Activated T-cell treated with anti-CD3 and anti-CD28 coated beads for 48 hours (primary cell): Measurements from ENCODE around the gene CXCL9.
"Not testable (repeated sequence)": the region's sequence is repeated elsewhere in the genome, so short reads cannot be mapped to it uniquely, and the experiment has no call there.

Experiments
- DNase-seq: peaks from one replicate; pipeline ENCODE4 v3.0.0-alpha.2; 2020; ENCODE audit warnings: low read depth

CXCL9 gene

DNA sequence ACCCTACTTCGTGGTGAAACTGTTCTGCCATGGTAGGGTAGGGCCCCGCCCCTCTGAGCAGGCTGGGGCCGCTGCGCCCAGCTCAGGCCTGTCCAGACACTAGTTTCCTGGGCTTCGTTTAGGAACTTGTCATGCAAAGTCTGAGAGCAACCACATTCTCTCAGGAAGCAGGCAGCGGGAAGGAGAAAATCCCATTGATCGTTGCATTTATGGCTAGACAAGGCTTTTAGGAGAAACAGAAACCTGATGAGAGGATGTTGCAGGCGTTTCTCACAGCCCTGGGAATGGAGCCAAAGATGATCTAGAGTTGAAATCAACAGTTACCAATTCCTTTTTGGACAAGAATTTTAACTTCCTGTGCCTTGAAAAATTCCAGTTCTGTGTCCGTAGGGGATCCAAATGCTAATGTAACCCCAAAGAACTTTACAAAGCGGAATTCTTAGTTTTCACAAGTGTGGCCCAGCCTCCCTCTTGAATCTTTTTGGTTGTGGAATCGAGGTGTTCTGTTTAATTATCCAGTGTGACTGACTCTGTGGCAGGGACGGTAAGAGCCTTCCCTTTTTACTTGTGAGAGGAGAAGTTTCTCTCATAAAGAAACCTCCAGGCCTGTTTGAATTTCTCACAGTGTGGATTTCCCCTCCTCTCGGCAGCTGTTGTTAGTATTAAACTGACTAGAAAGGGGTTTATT, 4.5 kb upstream of the CXCL9 start:
- DNase-seq = no peak

DNA sequence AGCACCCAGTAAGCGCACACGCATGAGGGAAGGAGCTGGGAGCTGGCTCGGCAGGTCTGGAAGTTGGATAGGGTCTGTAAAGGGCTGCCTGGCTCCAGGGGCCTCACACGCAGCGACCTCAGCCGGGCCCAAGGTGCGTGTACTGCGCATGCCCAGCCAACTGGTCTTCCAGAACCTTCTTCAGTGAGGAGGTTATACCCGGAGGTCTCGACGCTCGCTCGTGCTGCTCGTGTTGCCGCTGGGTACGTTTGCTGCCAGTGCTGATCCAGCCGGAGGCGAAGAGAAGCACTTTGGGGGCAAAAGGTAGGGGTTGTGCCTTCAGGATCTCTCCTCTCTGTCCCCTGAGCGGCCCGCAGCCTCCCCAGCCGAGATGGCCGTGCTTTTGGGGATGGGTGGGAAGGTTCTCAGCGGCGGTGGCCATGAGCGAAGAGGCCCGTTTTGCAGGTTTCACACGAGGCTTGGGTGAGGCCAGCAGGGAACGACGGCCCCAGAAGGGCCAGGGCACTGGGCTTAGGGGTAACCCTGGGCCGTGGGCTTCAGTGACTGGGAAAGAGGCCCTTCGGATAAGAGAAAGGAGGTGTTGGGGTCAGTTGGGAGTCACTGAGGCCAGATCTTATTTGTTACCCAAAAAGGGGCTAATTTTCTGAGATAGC, 3.8 kb upstream of the CXCL9 start:
- DNase-seq = no peak

DNA sequence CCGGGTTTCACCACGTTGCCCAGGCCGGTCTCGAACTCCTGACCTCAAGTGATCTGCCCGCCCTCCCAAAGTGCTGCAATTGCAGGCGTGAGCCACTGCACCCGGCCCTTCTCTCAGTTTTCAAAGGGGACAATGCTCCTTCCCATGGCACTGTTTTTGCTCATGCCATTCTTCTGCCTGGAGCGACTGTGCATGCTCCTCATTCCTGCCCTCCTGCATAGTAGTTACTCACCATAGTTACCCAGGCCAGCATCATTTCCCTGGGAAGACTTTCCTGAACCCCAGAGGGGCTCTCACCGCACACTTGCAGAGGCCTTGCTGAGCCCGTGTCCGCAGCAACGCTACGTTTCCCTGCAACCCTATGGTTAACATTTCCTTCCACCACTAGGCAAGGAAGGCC, 3.3 kb upstream of the CXCL9 start:
- DNase-seq = no peak

GRCh38 chr4:76009311-76009710, 2.0 kb upstream of the CXCL9 start:
- DNase-seq = no peak

DNA sequence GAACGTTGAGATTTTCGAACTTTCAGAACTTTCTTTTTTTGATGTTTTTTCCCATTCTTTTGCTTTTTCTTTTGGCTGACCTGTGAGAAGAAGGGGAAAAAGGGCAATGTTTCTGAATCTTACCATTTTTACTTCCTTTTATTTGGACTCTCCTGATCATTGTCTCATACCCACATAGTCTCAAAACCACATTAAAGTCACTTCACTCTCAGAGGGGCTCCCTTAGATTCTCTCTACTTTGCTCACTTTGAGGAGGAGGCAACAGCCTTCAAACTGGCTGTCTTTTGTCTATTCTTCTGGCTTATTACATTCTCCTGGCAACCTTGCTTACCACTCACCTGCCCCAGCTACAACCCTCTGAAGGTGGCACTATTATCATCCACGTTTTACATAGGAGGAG, 3.7 kb downstream of the CXCL9 start:
- DNase-seq = no peak

DNA sequence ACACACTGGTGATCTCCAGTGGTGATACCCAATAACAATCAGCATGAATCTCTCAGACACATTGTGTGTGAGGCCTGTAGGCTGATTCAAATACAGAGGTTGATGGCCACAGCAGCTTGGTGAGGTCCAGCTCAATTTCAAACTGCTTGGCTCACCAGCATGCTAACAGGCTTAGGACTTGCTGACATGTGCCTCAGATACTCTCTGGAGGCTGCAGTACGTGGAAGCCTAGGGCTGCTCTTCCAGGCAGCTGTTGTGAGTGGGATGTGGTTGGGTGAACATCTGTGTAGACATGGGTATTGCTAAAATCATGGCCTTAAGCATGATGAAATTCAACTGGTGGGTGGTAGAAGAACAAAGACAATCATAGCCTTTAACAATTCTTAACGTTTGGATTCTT, 4.3 kb downstream of the CXCL9 start:
- no peak for DNase-seq

- no peak for DNase-seq
Measured at GRCh38 chr4:76002176-76002575, 5.1 kb downstream of the CXCL9 start.

DNA sequence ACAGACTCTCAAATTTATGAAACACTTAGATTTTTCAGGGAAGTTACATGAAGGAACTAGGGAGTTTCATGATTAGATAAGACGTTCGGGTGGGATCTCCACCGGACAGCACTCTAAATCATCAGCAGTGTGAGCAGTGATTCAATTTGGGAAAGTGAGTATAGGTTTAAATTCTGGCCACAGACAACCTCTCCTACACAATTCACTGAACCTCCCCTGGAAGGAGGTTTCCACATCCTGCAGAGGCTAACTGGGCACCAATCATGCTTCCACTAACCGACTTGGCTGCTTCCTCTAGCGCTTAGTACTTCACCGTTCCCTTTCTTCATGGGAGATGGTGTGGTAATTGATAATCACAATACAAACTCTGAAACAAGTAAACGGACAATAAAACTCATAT, 5.6 kb downstream of the CXCL9 start:
- DNase-seq = no peak

- no peak for DNase-seq
Measured at GRCh38 chr4:76000279-76000678, 7.0 kb downstream of the CXCL9 start.

DNA sequence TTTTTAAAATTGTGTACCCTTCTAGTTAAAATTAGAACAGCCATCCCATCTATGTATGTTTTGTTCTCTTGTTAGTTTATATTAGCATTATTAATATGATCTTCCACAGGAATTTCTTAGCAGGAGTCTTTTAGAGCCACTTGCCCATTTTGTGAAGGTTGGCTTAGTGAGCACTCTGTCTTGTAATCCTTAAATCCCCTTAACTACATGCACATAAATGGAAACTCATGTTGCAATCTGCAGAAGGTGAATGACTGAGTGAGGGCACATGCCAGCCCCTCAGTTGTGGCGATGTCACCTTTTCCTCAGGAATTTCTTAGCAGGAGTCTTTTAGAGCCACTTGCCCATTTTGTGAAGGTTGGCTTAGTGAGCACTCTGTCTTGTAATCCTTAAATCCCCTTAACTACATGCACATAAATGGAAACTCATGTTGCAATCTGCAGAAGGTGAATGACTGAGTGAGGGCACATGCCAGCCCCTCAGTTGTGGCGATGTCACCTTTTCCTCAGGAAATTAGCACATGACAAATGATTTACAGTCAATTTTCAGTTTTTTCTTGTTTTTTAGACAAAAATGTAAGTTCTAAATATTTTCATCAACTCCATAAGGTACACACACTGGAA, 8.7 kb downstream of the CXCL9 start:
- DNase-seq = not testable (repeated sequence)

DNA sequence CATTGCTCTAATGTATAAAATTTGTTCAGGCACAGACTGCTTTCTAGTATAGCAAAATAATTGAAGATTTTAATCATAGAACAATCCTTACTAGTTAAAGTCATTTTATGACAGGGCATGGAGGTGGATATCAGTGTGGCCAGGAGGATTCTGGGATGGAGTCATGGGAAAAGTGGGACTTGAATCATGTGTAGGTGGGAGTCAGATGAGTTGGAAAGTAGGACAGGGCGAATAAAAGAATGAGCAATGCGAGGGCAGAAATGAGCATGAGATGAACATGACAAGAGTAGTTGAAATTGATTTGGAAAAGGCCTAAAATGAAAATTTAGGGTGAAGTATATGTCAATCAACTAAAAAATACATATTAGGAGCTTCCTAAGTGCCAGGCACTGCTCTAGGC, 9.4 kb downstream of the CXCL9 start:
- DNase-seq = no peak

DNA sequence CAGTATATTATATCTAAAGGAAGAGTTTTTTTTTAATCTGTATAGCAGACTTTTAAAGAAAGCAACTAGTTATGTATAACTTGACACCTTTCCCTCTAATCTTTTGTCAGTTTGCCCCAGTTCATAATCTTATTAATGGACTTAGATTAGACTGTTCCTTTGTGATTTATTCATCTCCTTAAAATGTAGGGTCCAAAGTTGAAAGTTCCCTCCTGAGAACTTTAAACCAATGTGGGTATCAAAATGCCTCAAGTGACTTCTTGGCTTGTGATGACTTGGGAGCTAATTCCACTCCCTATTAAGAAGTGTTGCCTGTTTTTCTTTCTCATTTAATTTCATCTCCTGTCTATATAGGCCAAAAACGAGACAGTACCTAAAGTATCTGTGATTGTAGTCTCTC, 10.2 kb downstream of the CXCL9 start:
- no peak for DNase-seq

DNA sequence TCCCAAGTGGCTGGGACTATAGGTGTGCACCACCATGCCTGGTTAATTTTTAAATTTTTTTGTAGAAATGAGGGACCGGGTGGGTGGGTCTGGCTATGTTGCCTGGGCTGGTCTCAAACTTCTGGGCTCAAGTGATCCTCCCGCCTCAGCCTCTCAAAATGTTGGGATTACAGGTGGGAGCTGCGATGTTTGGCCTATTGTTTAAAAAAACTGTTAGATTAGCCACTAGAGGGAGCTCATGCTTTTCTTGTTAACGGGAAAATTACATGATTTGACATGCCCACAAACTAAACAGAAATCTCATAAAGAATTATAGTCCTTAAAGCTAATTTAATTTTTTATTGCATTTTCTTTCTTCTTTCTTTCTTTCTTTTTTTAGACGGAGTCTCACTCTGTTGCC, 11.6 kb downstream of the CXCL9 start:
- DNase-seq = no peak

GRCh38 chr4:75992462-75992861, 14.8 kb downstream of the CXCL9 start:
- no peak for DNase-seq

- DNase-seq = no peak
Measured at GRCh38 chr4:75989846-75990528, 17.3 kb downstream of the CXCL9 start.

- no peak for DNase-seq
Measured at GRCh38 chr4:75985116-75985515, 22.2 kb downstream of the CXCL9 start.

GRCh38 chr4:75980576-75980975, 26.7 kb downstream of the CXCL9 start:
- DNase-seq = no peak

GRCh38 chr4:75976177-75976576, 31.1 kb downstream of the CXCL9 start:
- DNase-seq = no peak

GRCh38 chr4:75973766-75974165, 33.5 kb downstream of the CXCL9 start:
- no peak for DNase-seq

DNA sequence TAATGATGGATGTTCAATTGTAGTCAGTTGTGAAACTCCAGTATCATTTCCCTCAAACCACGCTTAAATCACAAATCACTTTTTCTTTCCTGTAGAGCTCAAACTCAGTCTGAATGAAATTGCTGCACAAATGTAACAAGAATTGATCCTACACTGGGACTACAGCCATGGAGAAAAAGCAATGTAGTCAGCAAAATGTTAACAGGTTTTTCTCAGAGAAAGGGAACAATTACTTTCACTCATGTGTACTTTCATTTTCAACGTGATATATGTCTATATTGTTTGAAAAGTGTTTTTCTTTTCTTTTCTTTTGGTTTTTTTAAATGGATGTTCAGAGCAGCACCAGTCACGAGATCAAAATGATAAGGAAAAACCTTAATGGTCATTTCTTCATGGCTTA, 39.2 kb downstream of the CXCL9 start:
- DNase-seq = no peak

GRCh38 chr4:75963558-75963957, 43.8 kb downstream of the CXCL9 start:
- DNase-seq = no peak

DNA sequence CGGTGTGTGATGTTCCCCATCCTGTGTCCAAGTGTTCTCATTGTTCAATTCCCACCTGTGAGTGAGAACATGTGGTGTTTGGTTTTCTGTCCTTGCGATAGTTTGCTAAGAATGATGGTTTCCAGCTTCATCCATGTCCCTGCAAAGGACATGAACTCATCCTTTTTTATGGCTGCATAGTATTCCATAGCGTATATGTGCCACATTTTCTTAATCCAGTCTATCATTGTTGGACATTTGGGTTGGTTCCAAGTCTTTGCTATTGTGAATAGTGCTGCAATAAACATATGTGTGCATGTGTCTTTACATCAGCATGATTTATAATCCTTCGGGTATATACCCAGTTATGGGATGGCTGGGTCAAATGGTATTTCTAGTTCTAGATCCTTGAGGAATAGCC, 45.2 kb downstream of the CXCL9 start:
- not testable (repeated sequence) for DNase-seq

DNA sequence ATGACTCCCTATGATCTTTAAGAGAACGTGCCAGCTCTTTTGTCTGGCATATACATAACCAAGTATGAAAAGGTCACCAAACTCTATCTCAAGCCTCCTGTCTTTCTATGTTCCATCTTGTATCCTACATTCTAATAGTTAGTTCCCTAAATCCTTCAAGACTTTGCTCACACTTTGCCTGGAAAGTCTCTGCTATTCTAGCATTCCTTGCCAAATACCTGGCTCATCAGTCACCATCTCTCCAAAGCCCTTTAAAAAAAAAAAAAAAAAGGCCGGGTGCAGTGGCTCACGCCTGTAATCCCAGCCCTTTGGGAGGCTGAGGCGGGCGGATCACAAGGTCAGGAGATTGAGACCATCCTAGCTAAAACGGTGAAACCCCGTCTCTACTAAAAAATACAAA, 48.8 kb downstream of the CXCL9 start:
- not testable (repeated sequence) for DNase-seq
